GM13977 (cell line): ENCODE data around the gene CRACDL.

Experiments used
- DNase-seq: peaks from one replicate; pipeline ENCODE4 v3.0.0; 2012; ENCODE audit warnings: low spot score
- CTCF ChIP-seq: IDR thresholded peaks from 2 replicates; pipeline ENCODE4 v1.5.1; 2012; ENCODE audit warnings: mild to moderate bottlenecking, control low read depth; ENCODE audit not compliant: insufficient read depth; ENCODE audit errors: extremely low read depth, missing control alignments
- in situ Hi-C: fragments of 300-500 bp; cut with MboI; formaldehyde crosslinking; loops from one replicate; pipeline ENCODE4 v1.12.0; 2022; ENCODE audit warnings: low sequenced_read_pairs, low pct_unique_long_range_greater_than_20kb, mixed read lengths, inconsistent platforms; ENCODE audit not compliant: unreplicated experiment

CRACDL gene

DNA sequence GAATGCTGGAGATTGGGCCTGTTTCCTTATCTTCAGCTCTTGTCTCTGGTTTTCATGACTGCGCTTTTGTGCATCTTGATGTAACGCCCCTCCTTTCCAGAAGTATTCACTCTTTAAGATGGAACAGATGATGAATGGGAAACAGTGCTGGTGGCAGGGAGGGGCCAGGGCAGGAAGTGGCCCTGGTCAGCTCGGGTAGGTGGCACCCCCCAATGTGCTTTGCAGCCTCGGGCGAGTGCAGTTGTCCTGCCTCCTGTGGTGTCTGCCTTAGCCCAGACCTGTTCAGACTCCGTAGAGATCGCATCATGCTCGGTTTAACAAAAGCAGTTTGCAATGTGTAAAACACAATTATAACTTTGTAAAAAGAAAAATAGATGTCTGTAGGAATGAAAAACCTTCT lies 188.1 kb downstream of the CRACDL start:
- no peak for TF ChIP-seq CTCF
- in situ Hi-C loops: no loop called here
- no peak for DNase-seq

DNA sequence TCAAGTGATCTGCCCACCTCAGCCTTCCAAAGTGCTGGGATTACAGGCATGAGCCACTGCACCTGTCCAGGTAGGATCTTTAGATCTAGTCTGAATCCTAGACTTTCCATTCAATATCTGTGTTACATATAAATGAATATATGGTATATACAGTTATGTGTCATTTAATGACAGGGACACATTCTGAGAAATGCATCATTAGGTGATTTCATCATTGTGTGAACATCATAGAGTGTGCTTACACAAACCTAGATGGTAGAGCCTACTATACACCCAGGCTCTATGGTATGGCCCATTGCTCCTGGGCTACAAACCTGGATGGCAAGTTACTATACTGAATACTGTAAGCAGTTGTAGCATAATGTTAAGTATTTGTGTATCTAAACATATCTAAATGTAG lies 189.6 kb downstream of the CRACDL start:
- in situ Hi-C loops: no loop called here
- no peak for TF ChIP-seq CTCF
- DNase-seq: no peak

DNA sequence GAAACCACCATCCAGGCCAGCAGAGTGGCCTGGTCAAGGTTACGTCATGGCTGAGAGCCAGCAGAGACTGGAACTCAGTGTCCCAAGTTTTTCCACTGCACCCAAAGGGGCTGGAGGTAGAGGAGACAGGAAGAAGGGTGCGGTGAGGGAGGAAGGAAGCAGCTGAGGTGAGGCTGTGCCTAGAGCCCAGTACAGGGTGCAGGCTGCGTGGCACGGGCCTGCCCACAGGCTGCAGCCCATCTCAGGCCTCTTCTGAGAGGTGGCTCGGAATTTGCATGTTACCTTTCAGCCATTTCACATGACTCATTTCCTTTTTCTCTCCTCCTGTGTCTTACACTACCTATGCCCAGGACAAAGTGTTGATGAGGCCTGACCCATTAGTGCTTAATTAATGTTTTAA lies 191.4 kb downstream of the CRACDL start:
- no peak for DNase-seq
- in situ Hi-C loops: no loop called here
- TF ChIP-seq CTCF: no peak
